DOHH2 (cell line): ENCODE results near the gene STOML3.

Experiments used
- H3F3A ChIP-seq: fragments of 200-600 bp; sonication (generic), shearing (Covaris generic); 2 replicates; pipeline ENCODE4 v1.6.0; 2016; ENCODE audit warnings: antibody characterized with exemption, mild to moderate bottlenecking; ENCODE audit not compliant: control insufficient read depth, insufficient read depth
- H3K27ac ChIP-seq: fragments of 200-600 bp; sonication (generic); 2 replicates; pipeline ENCODE4 v1.5.1; 2014; ENCODE audit warnings: low read depth, mild to moderate bottlenecking, low read length, moderate library complexity
- H3K27me3 ChIP-seq: fragments of 200-600 bp; sonication (generic); 2 replicates; pipeline ENCODE4 v1.6.1; 2014; ENCODE audit warnings: mild to moderate bottlenecking, low read length, mixed read lengths; ENCODE audit not compliant: control insufficient read depth
- H3K36me3 ChIP-seq: fragments of 200-600 bp; sonication (generic); 2 replicates; pipeline ENCODE4 v1.6.1; 2014; ENCODE audit warnings: mild to moderate bottlenecking, low read length, moderate library complexity, mixed read lengths; ENCODE audit not compliant: control insufficient read depth
- H3K4me1 ChIP-seq: fragments of 200-600 bp; sonication (generic); 2 replicates; pipeline ENCODE4 v1.6.1; 2014; ENCODE audit warnings: mild to moderate bottlenecking, low read length, mixed read lengths; ENCODE audit not compliant: control insufficient read depth
- H3K4me2 ChIP-seq: fragments of 200-600 bp; sonication (generic); 2 replicates; pipeline ENCODE4 v1.6.0; 2014; ENCODE audit warnings: mild to moderate bottlenecking, low read length, moderate library complexity
- H3K4me3 ChIP-seq: fragments of 200-600 bp; sonication (generic); 2 replicates; pipeline ENCODE4 v1.5.1; 2014; ENCODE audit warnings: mild to moderate bottlenecking, low read length, mixed read lengths
- H3K79me2 ChIP-seq: fragments of 200-600 bp; sonication (generic); 2 replicates; pipeline ENCODE4 v1.6.1; 2014; ENCODE audit warnings: mild to moderate bottlenecking, low read length, mixed read lengths; ENCODE audit not compliant: control insufficient read depth
- H3K9me2 ChIP-seq: fragments of 200-600 bp; sonication (generic); replicated peaks from 2 replicates; pipeline ENCODE4 v1.6.1; 2014; ENCODE audit warnings: mild to moderate bottlenecking, low read length, mixed read lengths; ENCODE audit not compliant: control insufficient read depth
- H3K9me3 ChIP-seq: fragments of 200-600 bp; sonication (generic); 2 replicates; pipeline ENCODE4 v1.6.1; 2014; ENCODE audit warnings: antibody characterized with exemption, low read length, mixed read lengths; ENCODE audit not compliant: control insufficient read depth, insufficient read depth
- H4K20me1 ChIP-seq: fragments of 200-600 bp; sonication (generic); 2 replicates; pipeline ENCODE4 v1.6.0; 2014; ENCODE audit warnings: low read depth, mild to moderate bottlenecking, antibody characterized with exemption, low read length, moderate library complexity; ENCODE audit not compliant: control insufficient read depth, insufficient read depth
- CTCF ChIP-seq: fragments of 200-600 bp; sonication (generic); IDR thresholded peaks from one replicate; pipeline ENCODE4 v1.5.1; 2014; ENCODE audit warnings: antibody characterized with exemption, mild to moderate bottlenecking, low read depth, low read length; ENCODE audit not compliant: poor library complexity, severe bottlenecking
- EZH2phosphoT487 ChIP-seq: fragments of 200-600 bp; sonication (generic); IDR thresholded peaks from 2 replicates; pipeline ENCODE4 v1.6.1; 2017; ENCODE audit warnings: borderline replicate concordance, mild to moderate bottlenecking, antibody characterized with exemption, low read length, moderate library complexity, mixed read lengths

The STOML3 gene

GRCh38 chr13:38947054-38947453 lies 43.6 kb downstream of the STOML3 start:
- H3K9me3 ChIP-seq, result no peaks in the 10 kb centered on the region
- no peaks in the 10 kb centered on the region for H3K9me2 ChIP-seq
- H3K4me2 ChIP-seq, result no peak overlapping the region
- H4K20me1 ChIP-seq, result no peaks in the 10 kb centered on the region
- H3F3A ChIP-seq, result no peaks in the 10 kb centered on the region
- H3K36me3 ChIP-seq, result no peaks in the 10 kb centered on the region
- H3K27me3 ChIP-seq, result peaks cover 3% of the 10 kb centered on the region; the same call in 1 of the 2 replicates
- no peak overlapping the region for H3K4me3 ChIP-seq
- H3K27ac ChIP-seq, result no peak overlapping the region
- TF ChIP-seq EZH2phosphoT487 (no peak), CTCF (no peak)
- no peaks in the 10 kb centered on the region for H3K79me2 ChIP-seq
- H3K4me1 ChIP-seq, result no peaks in the 10 kb centered on the region

GRCh38 chr13:38944219-38944618 lies 46.4 kb downstream of the STOML3 start:
- peaks cover 3% of the 10 kb centered on the region; the same call in 1 of the 2 replicates for H3K27me3 ChIP-seq
- H3K4me1 ChIP-seq, result no peaks in the 10 kb centered on the region
- H3F3A ChIP-seq, result no peaks in the 10 kb centered on the region
- no peak overlapping the region for H3K4me3 ChIP-seq
- no peaks in the 10 kb centered on the region for H3K9me2 ChIP-seq
- no peak overlapping the region for H3K4me2 ChIP-seq
- TF ChIP-seq EZH2phosphoT487, result no peak
- TF ChIP-seq CTCF, result no peak
- H4K20me1 ChIP-seq, result no peaks in the 10 kb centered on the region
- H3K27ac ChIP-seq, result no peak overlapping the region
- H3K9me3 ChIP-seq, result no peaks in the 10 kb centered on the region
- no peaks in the 10 kb centered on the region for H3K36me3 ChIP-seq
- H3K79me2 ChIP-seq, result no peaks in the 10 kb centered on the region

GRCh38 chr13:38943231-38943630 lies 47.4 kb downstream of the STOML3 start:
- no peaks in the 10 kb centered on the region for H3K4me1 ChIP-seq
- H3K27ac ChIP-seq, result no peak overlapping the region
- H3K79me2 ChIP-seq, result no peaks in the 10 kb centered on the region
- H4K20me1 ChIP-seq, result no peaks in the 10 kb centered on the region
- TF ChIP-seq EZH2phosphoT487 (no peak), CTCF (no peak)
- peaks cover 3% of the 10 kb centered on the region; the same call in 1 of the 2 replicates for H3K27me3 ChIP-seq
- H3K4me2 ChIP-seq, result no peak overlapping the region
- H3K9me3 ChIP-seq, result no peaks in the 10 kb centered on the region
- no peaks in the 10 kb centered on the region for H3K36me3 ChIP-seq
- H3K4me3 ChIP-seq, result no peak overlapping the region
- no peaks in the 10 kb centered on the region for H3F3A ChIP-seq
- H3K9me2 ChIP-seq, result no peaks in the 10 kb centered on the region
